GM21390 (cell line): ENCODE measurements around the gene COQ10A.

Experiments used
- ATAC-seq: cut with Tn5 transposase; IDR thresholded peaks from one replicate; pipeline ENCODE4 v1.9.1; 2021; ENCODE audit not compliant: unreplicated experiment

COQ10A gene

DNA sequence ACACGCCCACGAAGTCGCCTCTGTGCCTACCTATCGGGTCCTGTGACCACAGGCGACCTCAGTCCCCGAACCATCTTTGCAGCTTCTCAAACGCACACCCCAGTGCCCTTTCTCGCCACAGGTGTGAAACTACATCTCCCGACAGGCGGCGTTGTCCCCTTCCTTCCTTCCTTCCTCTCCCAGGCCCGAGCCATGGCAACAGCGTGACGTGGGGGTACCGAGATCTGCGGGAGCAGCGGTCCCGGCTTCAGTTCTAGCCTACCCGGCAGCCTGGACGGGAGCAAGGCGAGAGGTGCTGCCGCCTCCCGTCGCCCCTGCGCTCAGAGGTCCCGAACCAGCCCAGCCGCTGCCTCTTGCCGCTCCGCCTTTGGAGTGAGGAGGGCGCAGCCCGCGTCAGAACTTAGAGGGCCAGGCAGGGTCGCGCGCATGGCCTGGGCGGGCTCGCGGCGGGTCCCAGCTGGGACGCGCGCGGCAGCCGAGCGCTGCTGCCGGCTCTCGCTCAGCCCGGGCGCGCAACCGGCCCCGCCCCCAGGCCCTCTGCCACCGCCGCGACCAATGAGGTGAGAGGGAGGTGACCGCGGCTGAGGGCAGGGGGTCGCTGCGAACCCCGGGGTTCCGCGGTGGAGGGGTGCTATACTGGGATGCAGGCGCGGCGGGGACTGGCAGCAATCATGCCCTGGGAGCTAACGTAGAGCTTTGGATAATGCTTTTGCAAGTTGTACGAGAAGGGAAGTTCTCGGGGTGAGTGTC lies at the start of gene COQ10A:
TSS of gene COQ10A (plus strand) at position 250 of the 750 bp plus-strand sequence. CDS start at position 427, 177 bp downstream.
- peak; percentile 90 for ATAC-seq

DNA sequence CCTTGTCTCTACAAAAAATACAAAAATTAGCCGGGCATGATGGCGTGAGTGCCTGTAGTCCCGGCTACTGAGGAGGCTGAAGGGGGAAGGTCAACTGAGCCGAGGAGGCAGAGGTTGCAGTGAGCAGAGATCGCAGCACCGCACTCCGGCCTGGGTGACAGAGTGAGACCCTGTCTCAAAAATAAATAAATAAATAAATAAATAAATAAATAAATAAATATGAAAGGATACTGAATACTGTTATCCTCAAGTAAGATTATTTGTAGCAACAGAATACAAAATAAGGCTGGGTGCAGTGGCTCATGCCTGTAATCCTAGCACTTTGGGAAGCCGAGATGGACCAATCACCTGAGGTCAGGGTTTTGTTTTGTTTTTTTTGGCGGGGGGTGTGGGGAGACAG lies 46.9 kb upstream of the COQ10A start:
- no peak for ATAC-seq

DNA sequence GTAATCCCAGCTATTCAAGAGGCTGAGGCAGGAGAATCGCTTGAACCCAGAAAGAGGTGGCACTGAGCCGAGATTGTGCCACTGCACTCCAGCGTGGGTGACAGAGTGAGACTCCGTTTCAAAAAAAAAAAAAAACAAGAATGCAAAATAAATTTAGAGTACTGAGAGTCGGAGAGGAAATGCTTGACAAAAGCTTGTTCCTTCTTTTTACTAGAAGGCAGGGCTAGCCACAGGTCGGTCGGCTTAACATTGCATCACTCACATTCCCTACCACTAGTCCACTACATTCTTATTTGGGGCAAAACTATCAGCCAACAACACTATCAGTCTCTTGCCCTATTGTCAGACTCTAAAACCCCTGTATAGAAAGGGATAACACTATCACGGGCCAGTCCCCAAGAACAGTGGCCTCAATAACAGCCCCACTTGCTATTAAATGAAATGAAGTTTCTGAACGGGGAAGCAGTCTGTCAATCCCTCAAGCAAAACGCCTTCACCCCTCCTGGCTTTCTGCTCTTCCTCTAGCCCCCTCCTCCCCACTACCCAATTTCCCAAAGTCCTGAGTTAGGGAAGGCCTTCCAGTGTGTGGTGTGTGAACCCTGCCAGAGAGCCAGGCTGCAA lies 46.0 kb upstream of the COQ10A start:
- no peak for ATAC-seq

GRCh38 chr12:56221232-56221756 lies 45.4 kb upstream of the COQ10A start:
- ATAC-seq, result peak; percentile 3

- ATAC-seq, result peak; percentile 80
Observed at GRCh38 chr12:56221757-56222530, 44.8 kb upstream of the COQ10A start, which contains the start of gene RNF41. TSS of gene RNF41 (minus strand) at chr12:56221922. CDS start at chr12:56214047, 7,875 bp downstream.

DNA sequence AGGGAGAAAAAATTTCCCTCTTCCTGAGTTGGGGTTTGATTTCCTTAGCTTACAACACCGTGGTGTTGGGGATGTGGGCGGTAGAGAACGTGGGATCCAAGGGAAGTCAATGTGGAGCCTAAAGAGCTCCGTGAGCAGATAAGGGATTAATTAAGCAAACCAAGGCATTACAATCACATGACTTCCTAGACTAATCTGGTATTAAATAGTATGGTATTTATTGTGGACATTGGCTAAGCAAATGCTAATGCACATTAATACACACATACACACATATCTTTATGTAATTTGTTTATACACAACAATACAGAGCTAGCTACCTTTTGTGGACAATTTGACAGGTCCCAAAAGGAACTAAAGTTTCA lies 44.2 kb upstream of the COQ10A start:
- ATAC-seq, result no peak

DNA sequence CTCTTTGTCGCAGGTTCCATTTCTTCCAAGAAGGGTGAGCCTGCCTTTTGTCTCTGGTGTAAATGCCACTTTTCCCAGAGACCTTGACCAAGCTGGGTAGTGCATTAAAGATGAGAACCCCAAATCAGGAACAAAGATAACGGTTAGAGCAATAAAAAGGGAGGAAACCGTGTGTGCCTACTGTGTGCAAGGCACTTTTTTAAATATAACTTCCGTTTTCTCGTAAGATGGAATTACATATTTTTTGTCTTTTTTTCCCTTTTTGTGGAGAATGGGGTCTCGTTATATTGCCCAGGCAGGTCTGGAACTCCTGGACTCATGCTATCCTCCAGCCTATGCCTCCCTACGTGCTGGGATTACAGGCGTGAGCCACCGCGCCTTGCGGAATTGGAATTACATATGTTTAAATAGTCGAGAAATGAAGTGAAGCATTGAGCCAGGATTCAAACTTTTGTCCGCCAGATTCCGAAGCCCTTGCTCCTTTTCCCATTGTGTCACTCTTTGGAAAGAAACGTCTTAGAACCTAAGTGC lies 43.1 kb upstream of the COQ10A start:
- ATAC-seq, result no peak

- peak; percentile 65 for ATAC-seq
Observed at GRCh38 chr12:56224102-56224701, 42.5 kb upstream of the COQ10A start, which contains the start of gene NABP2. TSS of gene NABP2 (plus strand) at chr12:56224342. CDS start at chr12:56224857, 515 bp downstream.

GRCh38 chr12:56224954-56225353 lies 41.8 kb upstream of the COQ10A start:
- no peak for ATAC-seq

GRCh38 chr12:56229082-56229481 lies 37.7 kb upstream of the COQ10A start:
- no peak for ATAC-seq

DNA sequence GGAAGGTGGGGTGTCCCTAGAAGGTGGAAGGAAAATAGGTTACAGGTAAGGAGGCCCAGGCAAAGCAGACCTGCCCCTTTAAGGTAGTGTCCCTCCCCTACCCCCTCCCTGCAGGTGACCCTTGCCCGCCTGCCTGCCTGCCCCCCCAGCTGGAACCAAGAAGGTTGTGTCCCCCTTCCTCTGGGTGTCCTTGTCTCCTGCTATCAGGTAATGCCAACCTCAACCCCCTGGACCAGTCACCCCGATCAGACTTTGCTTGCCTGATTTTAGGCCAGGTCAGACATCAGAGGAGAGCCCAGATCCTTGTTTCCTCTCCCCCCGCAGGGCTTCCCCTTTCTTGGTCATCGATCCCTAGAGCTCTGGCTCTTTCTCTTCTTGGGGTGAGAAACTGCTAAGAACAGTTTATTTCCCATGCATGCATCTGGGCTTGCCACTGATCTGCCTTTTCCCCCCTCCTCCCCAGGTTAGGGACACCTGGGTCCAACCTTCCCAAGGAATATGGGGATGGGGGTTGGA lies 36.8 kb upstream of the COQ10A start, which contains the start of gene SLC39A5:
TSS of gene SLC39A5 (plus strand) at position 136 of the 516 bp plus-strand sequence. CDS start 1,224 bp downstream, outside the sequence.
- no peak for ATAC-seq

- ATAC-seq, result no peak
Observed at GRCh38 chr12:56230432-56231183, 36.1 kb upstream of the COQ10A start.

GRCh38 chr12:56231184-56231582 lies 35.6 kb upstream of the COQ10A start:
- no peak for ATAC-seq

- no peak for ATAC-seq
Observed at GRCh38 chr12:56234746-56235436, 31.9 kb upstream of the COQ10A start.

- ATAC-seq, result no peak
Observed at GRCh38 chr12:56236091-56236490, 30.7 kb upstream of the COQ10A start.

DNA sequence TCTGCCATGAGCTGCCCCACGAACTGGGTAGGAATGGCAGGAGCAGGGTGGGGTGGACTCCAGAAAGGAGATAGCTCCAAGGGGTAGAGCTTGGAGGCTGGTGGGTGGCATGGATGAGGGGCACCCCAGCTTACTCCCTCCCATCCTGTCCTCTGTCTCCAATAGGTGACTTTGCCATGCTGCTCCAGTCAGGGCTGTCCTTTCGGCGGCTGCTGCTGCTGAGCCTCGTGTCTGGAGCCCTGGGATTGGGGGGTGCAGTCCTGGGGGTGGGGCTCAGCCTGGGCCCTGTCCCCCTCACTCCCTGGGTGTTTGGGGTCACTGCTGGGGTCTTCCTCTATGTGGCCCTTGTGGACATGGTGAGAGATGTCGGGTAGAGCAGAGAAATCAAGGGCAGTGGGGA lies 29.8 kb upstream of the COQ10A start:
- no peak for ATAC-seq

- ATAC-seq, result no peak
Observed at GRCh38 chr12:56237552-56237951, 29.2 kb upstream of the COQ10A start.

GRCh38 chr12:56241424-56242303 lies 25.1 kb upstream of the COQ10A start:
- no peak for ATAC-seq
